SJCRH30 (cell line): ENCODE results near the gene TRPM5. TPM values are rescaled to one million over a fixed set of nuclear protein-coding genes. Genes with fewer than 3 reads are reported as not detected.

Experiments used
- DNase-seq, 2 experiments: peaks; one replicate each; pipeline ENCODE4 v3.0.0-alpha.2; 2015 to 2020
- H3K27ac ChIP-seq: fragments of 250-450 bp; sonication (Bioruptor Pico); 2 replicates; pipeline ENCODE4 v1.5.1; 2020; ENCODE audit warnings: mild to moderate bottlenecking, moderate library complexity
- H3K27me3 ChIP-seq: fragments of 250-450 bp; sonication (Bioruptor Pico); 2 replicates; pipeline ENCODE4 v1.5.1; 2020; ENCODE audit warnings: mild to moderate bottlenecking, moderate library complexity
- H3K36me3 ChIP-seq: fragments of 250-450 bp; sonication (Bioruptor Pico); 2 replicates; pipeline ENCODE4 v1.5.1; 2020; ENCODE audit warnings: mild to moderate bottlenecking, moderate library complexity
- H3K4me1 ChIP-seq: fragments of 250-450 bp; sonication (Bioruptor Pico); 2 replicates; pipeline ENCODE4 v1.5.1; 2020; ENCODE audit warnings: mild to moderate bottlenecking, moderate library complexity
- H3K4me3 ChIP-seq: fragments of 250-450 bp; sonication (Bioruptor Pico); 2 replicates; pipeline ENCODE4 v1.5.1; 2020; ENCODE audit warnings: mild to moderate bottlenecking, moderate library complexity
- H3K9me3 ChIP-seq: fragments of 250-450 bp; sonication (Bioruptor Pico); replicated peaks from 2 replicates; pipeline ENCODE4 v1.5.1; 2020; ENCODE audit warnings: mild to moderate bottlenecking, moderate library complexity
- total RNA-seq: library from RNA; depleted of rRNA; stranded (reverse); fragments of >200 nt; shearing (Covaris generic); gene quantifications from 2 replicates; pipeline ENCODE4 v1.2.3, GENCODE V29; 2014; rRNA removed

Gene TRPM5
- total RNA-seq, 1 experiment from 2014 or later = not detected

- Histone ChIP-seq H3K27me3 (no peaks in the 10 kb centered on the region), H3K27ac (no peak overlapping the region), H3K9me3 (no peaks in the 10 kb centered on the region), H3K4me1 (peaks cover 3% of the 10 kb centered on the region; the same call in 1 of the 2 replicates), H3K4me3 (no peak overlapping the region), H3K36me3 (no peaks in the 10 kb centered on the region; the same call in 1 of the 2 replicates)
- no peak for DNase-seq
Measured at GRCh38 chr11:2396471-2396870, 47.8 kb downstream of the TRPM5 start.

GRCh38 chr11:2395856-2396255 lies 48.5 kb downstream of the TRPM5 start:
- Histone ChIP-seq H3K36me3 (no peaks in the 10 kb centered on the region; the same call in 1 of the 2 replicates), H3K4me3 (no peak overlapping the region), H3K27me3 (no peaks in the 10 kb centered on the region), H3K4me1 (peaks cover 3% of the 10 kb centered on the region; the same call in 1 of the 2 replicates), H3K27ac (no peak overlapping the region), H3K9me3 (no peaks in the 10 kb centered on the region)
- DNase-seq = no peak

GRCh38 chr11:2395211-2395730 lies 49.0 kb downstream of the TRPM5 start:
- peaks cover 6% of the 10 kb centered on the region; the same call in 1 of the 2 replicates for H3K4me1 ChIP-seq
- H3K9me3 ChIP-seq = no peaks in the 10 kb centered on the region
- no peaks in the 10 kb centered on the region; the same call in 1 of the 2 replicates for H3K36me3 ChIP-seq
- no peaks in the 10 kb centered on the region for H3K27me3 ChIP-seq
- no peak for DNase-seq
- H3K27ac ChIP-seq = no peak overlapping the region
- no peak overlapping the region for H3K4me3 ChIP-seq

DNA sequence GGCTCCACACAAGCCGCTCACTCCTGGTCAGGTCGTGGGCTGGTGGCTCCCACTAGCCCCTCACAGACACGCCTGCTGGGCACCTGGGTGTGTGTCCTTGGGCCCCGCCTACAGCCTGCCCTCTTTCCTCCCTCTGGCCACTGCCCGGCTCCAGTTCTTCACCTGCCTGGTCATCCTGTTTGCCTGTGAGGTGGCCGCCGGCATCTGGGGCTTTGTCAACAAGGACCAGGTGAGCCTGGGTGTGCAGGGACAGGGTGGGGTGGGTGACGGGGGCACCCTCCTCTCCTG lies 49.6 kb downstream of the TRPM5 start:
- Histone ChIP-seq H3K36me3 (no peaks in the 10 kb centered on the region; the same call in 1 of the 2 replicates), H3K4me1 (peaks cover 9% of the 10 kb centered on the region; the same call in 1 of the 2 replicates), H3K4me3 (no peak overlapping the region), H3K27me3 (no peaks in the 10 kb centered on the region), H3K27ac (no peak overlapping the region), H3K9me3 (no peaks in the 10 kb centered on the region)
- no peak for DNase-seq

Other genes starting within 250 kb of the TRPM5 start
- not detected in 2 replicates for gene ASCL2, start 173.9 kb downstream of the TRPM5 start, total RNA-seq
- gene C11orf21, start 142.6 kb downstream of the TRPM5 start, total RNA-seq = not detected in 2 replicates
- 0.57 TPM in 1 of 2 replicates, not detected in the other for gene TSPAN32, start 142.5 kb downstream of the TRPM5 start, total RNA-seq
- 95.3 and 97.7 TPM in 2 replicates for gene CD81, start 67.2 kb downstream of the TRPM5 start, total RNA-seq
- gene TSSC4, start 43.8 kb downstream of the TRPM5 start, total RNA-seq = 26.7 and 31.1 TPM in 2 replicates
- gene KCNQ1, start 494 bp upstream of the TRPM5 start, total RNA-seq = not detected in 2 replicates